ENCODE results near the gene WDR1. TPM values are rescaled to one million over a fixed set of nuclear protein-coding genes. Genes with fewer than 3 reads are reported as not detected.

WDR1 gene
- total RNA-seq, 1 donor from 2014 or later: 370 TPM

- H3K27me3 ChIP-seq (ENCODE audit: control insufficient read depth, insufficient read depth, low read length): no peaks in the 10 kb centered on the region
- H3K36me3 ChIP-seq (ENCODE audit: control insufficient read depth, insufficient read depth, low read length): no peaks in the 10 kb centered on the region
- no peak for TF ChIP-seq CTCF (IDR thresholded peaks at IDR 0.05; ENCODE audit: insufficient read depth, low read length, poor library complexity, severe bottlenecking)
- no peak overlapping the region for H3K4me3 ChIP-seq (ENCODE audit: low read depth, low read length)
- no peak for DNase-seq (ENCODE audit: low read depth)
These were observed 87.7 kb downstream of the WDR1 start for GRCh38 chr4:10028910-10029309.

- H3K4me3 ChIP-seq (ENCODE audit: low read depth, low read length): no peak overlapping the region
- no peaks in the 10 kb centered on the region for H3K27me3 ChIP-seq (ENCODE audit: control insufficient read depth, insufficient read depth, low read length)
- no peak for DNase-seq (ENCODE audit: low read depth)
- TF ChIP-seq CTCF (IDR thresholded peaks at IDR 0.05; ENCODE audit: insufficient read depth, low read length, poor library complexity, severe bottlenecking): no peak
- H3K36me3 ChIP-seq (ENCODE audit: control insufficient read depth, insufficient read depth, low read length): no peaks in the 10 kb centered on the region
These were observed 90.1 kb downstream of the WDR1 start for GRCh38 chr4:10026485-10026884.

GRCh38 chr4:10025230-10025806, 91.3 kb downstream of the WDR1 start:
- no peak overlapping the region for H3K4me3 ChIP-seq (ENCODE audit: low read depth, low read length)
- TF ChIP-seq CTCF (IDR thresholded peaks at IDR 0.05; ENCODE audit: insufficient read depth, low read length, poor library complexity, severe bottlenecking): no peak
- no peaks in the 10 kb centered on the region for H3K36me3 ChIP-seq (ENCODE audit: control insufficient read depth, insufficient read depth, low read length)
- no peak for DNase-seq (ENCODE audit: low read depth)
- no peaks in the 10 kb centered on the region for H3K27me3 ChIP-seq (ENCODE audit: control insufficient read depth, insufficient read depth, low read length)

Other genes with a start within 250 kb of the WDR1 start
- gene SLC2A9, start 95.3 kb downstream of the WDR1 start, total RNA-seq: 2.3 and 3.6 TPM in 2 replicates

All from kidney epithelial cell (primary cell).